DOHH2 (cell line): Measurements from ENCODE around the gene WNK1.

Source experiments
- EZH2phosphoT487 ChIP-seq: fragments of 200-600 bp; sonication (generic); IDR thresholded peaks from 2 replicates; pipeline ENCODE4 v1.6.1; 2017; ENCODE audit warnings: borderline replicate concordance, mild to moderate bottlenecking, antibody characterized with exemption, low read length, moderate library complexity, mixed read lengths
- TF ChIP-seq, protein P1 (sequence below): fragments of 200-600 bp; sonication (generic); IDR thresholded peaks from one replicate; pipeline ENCODE4 v1.5.1; 2014; ENCODE audit warnings: antibody characterized with exemption, mild to moderate bottlenecking, low read depth, low read length; ENCODE audit not compliant: poor library complexity, severe bottlenecking

GRCh38 chr12:793037-793436 is 40.7 kb downstream of the WNK1 start:
- TF ChIP-seq, protein P1, sequence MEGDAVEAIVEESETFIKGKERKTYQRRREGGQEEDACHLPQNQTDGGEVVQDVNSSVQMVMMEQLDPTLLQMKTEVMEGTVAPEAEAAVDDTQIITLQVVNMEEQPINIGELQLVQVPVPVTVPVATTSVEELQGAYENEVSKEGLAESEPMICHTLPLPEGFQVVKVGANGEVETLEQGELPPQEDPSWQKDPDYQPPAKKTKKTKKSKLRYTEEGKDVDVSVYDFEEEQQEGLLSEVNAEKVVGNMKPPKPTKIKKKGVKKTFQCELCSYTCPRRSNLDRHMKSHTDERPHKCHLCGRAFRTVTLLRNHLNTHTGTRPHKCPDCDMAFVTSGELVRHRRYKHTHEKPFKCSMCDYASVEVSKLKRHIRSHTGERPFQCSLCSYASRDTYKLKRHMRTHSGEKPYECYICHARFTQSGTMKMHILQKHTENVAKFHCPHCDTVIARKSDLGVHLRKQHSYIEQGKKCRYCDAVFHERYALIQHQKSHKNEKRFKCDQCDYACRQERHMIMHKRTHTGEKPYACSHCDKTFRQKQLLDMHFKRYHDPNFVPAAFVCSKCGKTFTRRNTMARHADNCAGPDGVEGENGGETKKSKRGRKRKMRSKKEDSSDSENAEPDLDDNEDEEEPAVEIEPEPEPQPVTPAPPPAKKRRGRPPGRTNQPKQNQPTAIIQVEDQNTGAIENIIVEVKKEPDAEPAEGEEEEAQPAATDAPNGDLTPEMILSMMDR = no peak
- TF ChIP-seq EZH2phosphoT487 = no peak
